T1000 (cell line): ENCODE measurements around the gene YDJC.

Experiments
- DNase-seq: peaks from one replicate; lab custom pipeline; 2025; ENCODE audit warnings: mixed read lengths; lab: John Stamatoyannopoulos, UW

Gene YDJC

GRCh38 chr22:21579474-21579851 is 50.4 kb downstream of the YDJC start:
- no peak for DNase-seq
